ENCODE results near the gene SYCE1L.

- TF ChIP-seq, protein P1, sequence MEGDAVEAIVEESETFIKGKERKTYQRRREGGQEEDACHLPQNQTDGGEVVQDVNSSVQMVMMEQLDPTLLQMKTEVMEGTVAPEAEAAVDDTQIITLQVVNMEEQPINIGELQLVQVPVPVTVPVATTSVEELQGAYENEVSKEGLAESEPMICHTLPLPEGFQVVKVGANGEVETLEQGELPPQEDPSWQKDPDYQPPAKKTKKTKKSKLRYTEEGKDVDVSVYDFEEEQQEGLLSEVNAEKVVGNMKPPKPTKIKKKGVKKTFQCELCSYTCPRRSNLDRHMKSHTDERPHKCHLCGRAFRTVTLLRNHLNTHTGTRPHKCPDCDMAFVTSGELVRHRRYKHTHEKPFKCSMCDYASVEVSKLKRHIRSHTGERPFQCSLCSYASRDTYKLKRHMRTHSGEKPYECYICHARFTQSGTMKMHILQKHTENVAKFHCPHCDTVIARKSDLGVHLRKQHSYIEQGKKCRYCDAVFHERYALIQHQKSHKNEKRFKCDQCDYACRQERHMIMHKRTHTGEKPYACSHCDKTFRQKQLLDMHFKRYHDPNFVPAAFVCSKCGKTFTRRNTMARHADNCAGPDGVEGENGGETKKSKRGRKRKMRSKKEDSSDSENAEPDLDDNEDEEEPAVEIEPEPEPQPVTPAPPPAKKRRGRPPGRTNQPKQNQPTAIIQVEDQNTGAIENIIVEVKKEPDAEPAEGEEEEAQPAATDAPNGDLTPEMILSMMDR (IDR thresholded peaks at IDR 0.05; ENCODE audit: low read depth, low read length, missing input control), result no peak
- TF ChIP-seq MAX (IDR thresholded peaks at IDR 0.05), result no peak
Measured at GRCh38 chr16:77214411-77215138, 15.4 kb downstream of the SYCE1L start.
